ENCODE results near the gene IFNLR1. TPM values are rescaled to one million over a fixed set of nuclear protein-coding genes. Genes with fewer than 3 reads are reported as not detected.
A peak's percentile ranks its signal among the peaks of the same experiment; 100 is the strongest.

The IFNLR1 gene
- total and polyA plus RNA-seq, 12 donors = 0.51 to 3.7 (median 2.4) TPM

- Histone ChIP-seq H3K27ac (no peak overlapping the region), H3K27me3 (peaks cover 0 to 24% (median 8%) of the 10 kb centered on the region in 7 donors), H3K9me3 (no peaks in the 10 kb centered on the region), H3K4me3 (no peak overlapping the region), H3K36me3 (no peaks in the 10 kb centered on the region), H3K4me1 (peaks cover 0 to 29% (median 15%) of the 10 kb centered on the region in 9 donors)
- no peak for DNase-seq
- ATAC-seq = no peak
- no peak for TF ChIP-seq CTCF (IDR thresholded peaks at IDR 0.05)
- WGBS, 2 donors = 90% methylated on average over 6 of the region's 6 CpGs
- intact Hi-C loops (cut with DNase I) = loop anchor here in 2 of 10 donors (5.0 kb wide), 1 partner anchor 42 kb away; no protein-coding TSS in a partner anchor
These were observed 72.3 kb downstream of the IFNLR1 start for GRCh38 chr1:24114753-24115152.

GRCh38 chr1:24113641-24114033 is 73.5 kb downstream of the IFNLR1 start:
- ATAC-seq (no peak), DNase-seq (no peak)
- Histone ChIP-seq H3K27ac (no peak overlapping the region), H3K27me3 (peaks cover 0 to 24% (median 8%) of the 10 kb centered on the region in 7 donors), H3K9me3 (no peaks in the 10 kb centered on the region), H3K4me1 (peaks cover under 1 to 38% (median 18%) of the 10 kb centered on the region in 9 donors), H3K36me3 (no peaks in the 10 kb centered on the region), H3K4me3 (no peak overlapping the region)
- intact Hi-C loops (cut with DNase I) = loop anchor here in 7 of 10 donors (2.0 to 5.0 kb wide), 2 partner anchors 41 to 43 kb away; no protein-coding TSS in a partner anchor
- 73 to 77% methylated on average over 6 of the region's 6 CpGs for WGBS, 2 donors
- no peak for TF ChIP-seq CTCF (IDR thresholded peaks at IDR 0.05)

GRCh38 chr1:24111996-24112779 is 74.9 kb downstream of the IFNLR1 start, which contains the start of gene MYOM3:
Gene MYOM3, minus strand, starts transcription at chr1:24112135. Its CDS starts 3,499 bp downstream, at chr1:24108636.
- WGBS, 2 donors = 15 to 20% methylated on average over 27 of the region's 27 CpGs
- Histone ChIP-seq H3K27ac (peak within 1 kb of the TSS; percentile 87 to 97 (median 94)), H3K9me3 (no peaks in the 10 kb centered on the region), H3K27me3 (peaks cover 0 to 24% (median 7%) of the 10 kb centered on the region in 7 donors), H3K4me1 (peaks cover 5 to 42% (median 23%) of the 10 kb centered on the region in 9 donors), H3K36me3 (peaks cover 0 to 10% (median 0%) of the 10 kb centered on the region in 9 donors), H3K4me3 (peak within 1 kb of the TSS; percentile 14 to 59 (median 52))
- ATAC-seq (peak; percentile 73 to 84 (median 82)), DNase-seq (peak; percentile 69 to 75)
- peak; percentile 14 to 74 (median 52) for TF ChIP-seq CTCF (IDR thresholded peaks at IDR 0.05)
- intact Hi-C loops (cut with DNase I) = loop anchor here in 8 of 10 donors (2.0 to 5.0 kb wide), 2 partner anchors 40 to 41 kb away; no protein-coding TSS in a partner anchor

- Histone ChIP-seq H3K4me3 (peak overlapping the region; percentile 14 to 59 (median 52)), H3K27me3 (peaks cover 0 to 24% (median 7%) of the 10 kb centered on the region in 7 donors), H3K9me3 (no peaks in the 10 kb centered on the region), H3K27ac (peak overlapping the region; percentile 87 to 97 (median 94)), H3K4me1 (peaks cover 5 to 42% (median 23%) of the 10 kb centered on the region in 9 donors), H3K36me3 (peaks cover 0 to 18% (median 0%) of the 10 kb centered on the region in 9 donors)
- peak; percentile 7 to 40 (median 14) for ATAC-seq
- intact Hi-C loops (cut with DNase I) = loop anchor here in 3 of 10 donors (2.0 to 5.0 kb wide), 2 partner anchors 39 to 41 kb away; no protein-coding TSS in a partner anchor
- TF ChIP-seq CTCF (IDR thresholded peaks at IDR 0.05) = no peak
- 34% methylated on average over 20 of the region's 20 CpGs for WGBS, 2 donors
- DNase-seq = peak in 1 of 2 donors; percentile 46
These were observed 75.7 kb downstream of the IFNLR1 start for GRCh38 chr1:24111262-24111995.
